ENCODE data around the gene PPP2R1B.

PPP2R1B gene

GRCh38 chr11:111693224-111693937 lies 72.8 kb downstream of the PPP2R1B start:
- no peak for DNase-seq (ENCODE audit: low spot score)

- no peak for DNase-seq (ENCODE audit: low spot score)
Observed at GRCh38 chr11:111691741-111692140, 74.4 kb downstream of the PPP2R1B start.

DNA sequence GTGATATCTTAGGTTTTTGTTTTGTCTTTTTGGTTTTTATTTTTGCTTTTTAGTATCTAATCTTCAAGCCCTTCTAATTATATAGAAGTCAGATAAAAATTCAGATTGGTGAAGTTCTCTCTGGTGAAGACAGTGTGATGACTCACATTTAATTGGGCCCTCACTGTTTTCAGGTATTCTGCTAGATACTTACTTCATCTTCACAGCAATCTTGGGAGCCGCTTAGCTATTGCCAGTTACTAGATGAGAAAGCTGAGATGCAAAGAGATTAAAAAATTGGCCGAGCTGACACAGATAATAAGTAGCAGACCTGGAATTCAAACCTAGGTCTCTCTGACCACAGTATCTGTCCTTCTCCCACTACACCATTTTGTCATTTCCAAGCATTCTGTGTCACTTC lies 75.0 kb downstream of the PPP2R1B start:
- no peak for DNase-seq (ENCODE audit: low spot score)

- DNase-seq (ENCODE audit: low spot score): no peak
Observed at GRCh38 chr11:111688013-111688412, 78.2 kb downstream of the PPP2R1B start.

DNA sequence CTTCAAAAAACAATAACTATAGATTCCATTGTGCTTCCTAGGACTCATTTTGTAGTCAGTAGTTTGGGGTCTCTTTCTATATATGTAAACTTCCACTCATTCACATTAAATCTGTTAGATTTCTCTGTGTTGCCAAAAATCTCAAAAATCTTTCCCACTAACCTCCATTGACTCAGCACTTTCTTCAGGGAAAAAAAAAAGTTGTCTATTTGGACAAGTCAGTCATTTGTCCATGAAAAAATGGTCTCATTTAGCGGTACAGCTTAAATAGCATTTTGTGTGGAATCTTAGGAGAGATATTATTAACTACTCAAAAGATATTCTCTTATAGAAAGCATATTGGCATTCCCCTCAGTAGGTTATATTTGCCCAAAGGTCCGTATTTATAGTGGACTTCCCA lies 81.9 kb downstream of the PPP2R1B start:
- DNase-seq (ENCODE audit: low spot score): no peak

DNA sequence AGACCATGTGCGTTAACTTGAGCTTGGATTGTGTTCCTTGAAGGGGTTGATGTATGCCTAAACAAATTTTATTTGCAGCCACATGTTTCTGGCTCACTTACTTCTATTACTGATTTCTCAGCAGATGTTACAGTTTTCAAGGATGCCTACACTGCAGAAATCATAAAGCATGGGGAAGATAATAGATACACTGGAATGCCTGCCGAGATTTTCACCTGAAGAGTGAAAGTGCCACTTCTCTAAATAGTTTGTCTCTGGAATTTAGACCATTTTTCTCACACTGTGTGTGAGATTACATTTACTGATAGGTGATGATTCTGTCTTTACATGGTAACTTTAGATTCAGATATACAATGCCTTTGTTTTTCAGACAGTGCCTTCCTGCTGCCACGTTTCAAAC lies 82.4 kb downstream of the PPP2R1B start:
- DNase-seq (ENCODE audit: low spot score): no peak

DNA sequence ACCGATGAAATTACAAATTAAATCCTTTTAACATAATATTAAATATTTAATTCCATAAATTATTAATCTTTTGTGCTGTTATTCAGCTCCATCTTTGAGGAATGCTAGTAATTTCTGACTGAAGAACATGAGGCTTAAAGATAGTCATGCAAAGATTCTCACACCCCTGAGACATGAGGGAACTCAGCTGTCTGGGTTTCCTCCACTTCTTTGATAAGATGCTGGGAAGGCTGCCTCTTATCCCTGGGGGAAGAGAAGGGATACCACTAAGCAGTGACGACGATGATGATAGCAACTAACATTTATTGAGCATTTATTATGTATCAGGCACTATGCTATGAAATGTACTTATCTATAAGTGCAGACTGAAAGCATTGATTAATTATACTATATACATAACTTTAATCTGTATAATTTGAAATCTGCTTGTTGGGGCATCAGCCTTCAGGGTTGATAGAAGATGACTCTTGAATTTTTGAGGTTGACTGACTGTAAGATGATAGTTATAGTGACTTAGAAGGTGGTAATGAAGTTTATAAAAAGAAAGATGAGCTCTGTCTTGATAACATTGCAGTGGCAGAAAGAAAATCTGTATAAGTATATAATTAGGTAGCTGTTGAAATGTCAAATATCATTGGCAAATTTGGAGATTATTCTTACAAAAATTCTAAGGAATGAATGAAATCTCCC lies 85.6 kb downstream of the PPP2R1B start:
- no peak for DNase-seq (ENCODE audit: low spot score)
